GM12874 (cell line): Measurements from ENCODE around the gene SMIM28.

ENCODE experiments used
- TF ChIP-seq, protein P1 (sequence below): IDR thresholded peaks from 2 replicates; pipeline ENCODE4 v1.5.1; 2011; ENCODE audit warnings: low read depth, mild to moderate bottlenecking, control low read depth, low read length, moderate library complexity; ENCODE audit not compliant: insufficient read depth

Gene SMIM28

DNA sequence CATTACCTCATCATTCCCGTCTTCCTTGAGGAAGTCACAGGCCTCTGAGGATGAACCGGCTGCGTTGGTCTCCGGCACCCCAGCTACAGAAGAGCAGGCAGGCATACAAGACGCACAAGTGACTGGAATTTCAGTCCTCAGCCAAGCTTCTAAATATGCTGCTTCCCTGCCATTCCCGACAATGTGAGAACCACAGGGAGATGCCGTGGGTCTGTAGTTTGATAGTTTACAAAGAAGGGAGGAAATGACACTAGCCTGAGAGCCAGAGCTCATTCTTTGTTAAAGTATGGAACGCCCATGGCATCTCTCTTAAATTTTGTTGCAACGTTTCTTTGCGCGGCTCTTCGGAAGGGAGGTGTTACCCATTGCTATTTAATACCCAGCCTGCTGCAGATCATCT is 52.1 kb downstream of the SMIM28 start:
- TF ChIP-seq, protein P1, sequence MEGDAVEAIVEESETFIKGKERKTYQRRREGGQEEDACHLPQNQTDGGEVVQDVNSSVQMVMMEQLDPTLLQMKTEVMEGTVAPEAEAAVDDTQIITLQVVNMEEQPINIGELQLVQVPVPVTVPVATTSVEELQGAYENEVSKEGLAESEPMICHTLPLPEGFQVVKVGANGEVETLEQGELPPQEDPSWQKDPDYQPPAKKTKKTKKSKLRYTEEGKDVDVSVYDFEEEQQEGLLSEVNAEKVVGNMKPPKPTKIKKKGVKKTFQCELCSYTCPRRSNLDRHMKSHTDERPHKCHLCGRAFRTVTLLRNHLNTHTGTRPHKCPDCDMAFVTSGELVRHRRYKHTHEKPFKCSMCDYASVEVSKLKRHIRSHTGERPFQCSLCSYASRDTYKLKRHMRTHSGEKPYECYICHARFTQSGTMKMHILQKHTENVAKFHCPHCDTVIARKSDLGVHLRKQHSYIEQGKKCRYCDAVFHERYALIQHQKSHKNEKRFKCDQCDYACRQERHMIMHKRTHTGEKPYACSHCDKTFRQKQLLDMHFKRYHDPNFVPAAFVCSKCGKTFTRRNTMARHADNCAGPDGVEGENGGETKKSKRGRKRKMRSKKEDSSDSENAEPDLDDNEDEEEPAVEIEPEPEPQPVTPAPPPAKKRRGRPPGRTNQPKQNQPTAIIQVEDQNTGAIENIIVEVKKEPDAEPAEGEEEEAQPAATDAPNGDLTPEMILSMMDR = no peak

DNA sequence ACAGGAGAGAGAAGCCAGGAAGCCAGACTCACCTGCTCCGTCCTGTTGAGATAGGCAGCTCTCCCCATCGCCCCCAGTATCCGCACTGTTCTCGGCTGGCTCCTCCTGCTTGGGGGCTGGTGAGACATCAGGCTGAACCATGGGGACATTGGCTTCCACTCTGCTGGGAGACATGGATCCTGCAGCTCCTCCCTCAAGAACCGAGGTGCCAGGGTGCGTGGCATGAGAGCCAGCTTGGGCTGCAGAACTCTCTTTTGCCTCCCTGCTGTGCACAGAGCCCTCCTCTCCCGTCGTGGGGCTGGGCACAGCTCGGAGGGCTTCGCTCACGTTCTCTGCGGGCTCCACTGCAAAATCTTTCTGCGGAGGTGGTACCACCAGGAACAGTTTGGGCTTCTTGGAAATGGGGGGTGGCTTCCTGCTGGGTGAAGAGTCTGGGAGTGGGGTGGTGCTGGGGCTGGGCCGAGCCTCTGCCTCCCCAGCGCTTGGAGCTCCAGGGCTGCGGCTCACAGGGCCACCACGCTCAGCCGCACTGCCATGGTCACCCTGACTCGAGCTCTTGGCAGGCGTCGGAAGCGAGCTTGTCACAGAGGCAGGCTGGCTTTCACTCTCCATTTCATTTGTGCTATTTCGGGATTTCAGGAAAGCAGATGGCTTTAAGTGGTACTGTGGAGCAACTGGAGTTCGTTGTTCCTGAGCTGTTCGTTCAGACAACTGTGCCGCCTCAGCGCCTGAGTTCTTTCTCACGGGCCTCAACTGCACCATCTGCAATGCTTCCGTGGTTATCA is 52.8 kb downstream of the SMIM28 start:
- TF ChIP-seq, protein P1 = no peak

GRCh38 chr6:138431256-138432062 is 53.8 kb downstream of the SMIM28 start:
- TF ChIP-seq, protein P1 = no peak

- TF ChIP-seq, protein P1 = no peak
Observed at GRCh38 chr6:138432063-138432356, 54.3 kb downstream of the SMIM28 start.
